T-helper 2 cell treated with Interferon-gamma antibody and Interleukin-4, amounts not matched to agents 100 ng/mL and 5 ng/mL, for 36 hours (primary cell): Measurements from ENCODE around the gene GRIA3. TPM values are rescaled to one million over a fixed set of nuclear protein-coding genes. Genes with fewer than 3 reads are reported as not detected.
"Not testable (repeated sequence)": the region's sequence is repeated elsewhere in the genome, so short reads cannot be mapped to it uniquely, and the experiment has no call there.

Source experiments
- intact Hi-C: fragments of 100-400 bp; cut with micrococcal nuclease; formaldehyde crosslinking; loops from one replicate; pipeline ENCODE4 v1.15.1; 2023
- total RNA-seq: library from RNA; stranded (reverse); gene quantifications from 2 replicates; pipeline ENCODE4 v1.2.3, GENCODE V29; 2022

The GRIA3 gene
- total RNA-seq, 1 donor from 2014 or later: not detected

DNA sequence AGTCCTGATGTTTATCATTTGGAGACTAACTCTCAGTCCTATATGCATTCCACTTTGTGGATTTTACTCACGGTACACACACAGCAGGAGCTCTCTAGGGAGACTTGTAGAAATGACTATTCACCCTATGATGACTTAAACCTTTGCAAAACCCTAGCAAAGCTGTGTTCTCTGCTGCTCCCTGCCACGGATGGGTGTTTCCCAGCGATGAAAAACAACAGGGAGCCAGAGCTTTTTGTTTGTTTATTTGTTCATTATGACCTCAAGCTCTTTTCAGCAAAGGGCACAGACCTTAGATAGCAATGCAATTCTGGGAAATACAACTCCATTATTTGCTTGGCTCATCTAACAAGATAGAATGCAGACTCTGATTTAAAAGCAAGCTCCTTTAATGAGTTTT, 156.6 kb downstream of the GRIA3 start:
- intact Hi-C loops: no loop called here

GRCh38 chrX:123348468-123348867, 164.4 kb downstream of the GRIA3 start:
- intact Hi-C loops: no loop called here

DNA sequence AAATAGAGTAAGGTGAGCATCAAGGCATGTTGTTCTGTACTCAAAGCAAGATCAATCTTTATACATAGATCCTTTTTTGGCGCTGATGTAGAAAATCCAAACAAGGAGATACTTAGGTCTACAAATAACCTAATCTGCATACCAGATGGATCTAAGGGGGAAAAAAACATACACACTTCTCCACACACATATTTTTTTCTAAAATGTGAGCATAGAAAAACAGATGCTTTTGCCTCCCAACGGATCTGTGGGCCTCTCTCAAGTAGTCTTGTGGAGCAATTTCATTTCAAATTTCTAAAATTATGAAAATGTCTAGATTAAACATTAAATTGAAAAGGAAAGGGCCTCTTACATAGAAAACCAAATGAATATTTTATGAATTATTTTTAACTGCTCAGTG, 166.1 kb downstream of the GRIA3 start:
- intact Hi-C loops: no loop called here

GRCh38 chrX:123357941-123358340, 173.9 kb downstream of the GRIA3 start:
- intact Hi-C loops: no loop called here

- intact Hi-C loops: no loop called here
Measured at GRCh38 chrX:123358457-123358856, 174.4 kb downstream of the GRIA3 start.

DNA sequence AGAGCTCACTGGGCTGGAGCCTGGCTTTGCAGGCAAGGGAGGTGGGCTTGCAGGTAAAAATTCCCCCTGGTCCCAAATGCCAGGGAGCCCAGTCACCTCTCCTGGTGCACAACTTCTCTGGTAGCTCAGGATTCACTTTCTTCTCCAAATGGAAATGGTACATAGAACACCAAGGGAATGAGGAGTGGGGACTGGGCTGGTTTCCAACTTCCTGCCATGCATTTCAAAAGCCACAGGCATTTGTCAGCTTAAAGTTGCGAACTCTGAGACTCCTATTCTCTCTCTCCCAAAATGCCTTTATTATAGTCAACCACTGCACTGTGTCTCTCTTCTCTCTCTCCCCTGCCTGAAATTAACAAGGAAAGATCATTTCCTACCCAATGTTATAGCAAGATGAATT, 177.3 kb downstream of the GRIA3 start:
- intact Hi-C loops: no loop called here

- intact Hi-C loops: not testable (repeated sequence)
Measured at GRCh38 chrX:123386196-123386595, 202.1 kb downstream of the GRIA3 start.

GRCh38 chrX:123392921-123393320, 208.8 kb downstream of the GRIA3 start:
- intact Hi-C loops: no loop called here

- intact Hi-C loops: no loop called here
Measured at GRCh38 chrX:123399709-123400108, 215.6 kb downstream of the GRIA3 start.

DNA sequence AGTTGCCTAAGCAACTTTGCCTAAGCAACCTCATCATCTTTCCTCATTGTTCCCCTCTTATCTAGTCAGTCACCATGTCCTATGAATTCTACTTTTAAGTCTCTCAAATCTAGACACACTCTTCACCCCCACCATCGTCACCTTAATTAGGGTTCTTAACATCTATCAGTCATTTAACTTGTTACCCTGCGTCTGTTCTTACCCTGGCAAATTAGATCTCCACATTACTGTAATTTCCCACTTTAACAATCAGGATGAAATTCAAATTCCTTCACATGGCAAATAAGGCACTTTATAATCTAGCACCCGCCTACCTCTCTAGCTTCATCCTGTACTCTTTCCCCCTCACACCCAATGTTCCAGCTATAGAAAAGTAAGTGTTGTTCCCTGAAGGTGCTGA, 221.2 kb downstream of the GRIA3 start:
- intact Hi-C loops: no loop called here

GRCh38 chrX:123408821-123409737, 225.0 kb downstream of the GRIA3 start:
- intact Hi-C loops: no loop called here

DNA sequence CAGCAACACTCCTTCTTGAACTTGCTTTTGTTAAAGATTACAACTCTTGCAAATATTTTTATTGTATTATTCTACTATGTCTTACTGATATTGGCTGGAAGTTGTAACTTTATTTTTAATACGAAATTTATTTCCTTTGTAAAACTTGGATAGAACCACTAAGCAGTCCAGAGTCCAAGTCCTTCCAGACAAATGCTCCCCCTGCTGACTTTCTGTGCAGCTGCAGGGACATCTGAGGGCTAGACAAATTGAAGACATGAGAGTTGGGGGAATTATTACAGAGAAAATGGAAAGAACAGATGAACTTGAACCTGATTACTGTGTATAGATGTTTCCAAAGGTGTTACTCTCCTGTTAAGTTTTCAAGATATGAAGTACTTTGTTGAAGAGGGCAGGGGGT, 238.8 kb downstream of the GRIA3 start:
- intact Hi-C loops: no loop called here

GRCh38 chrX:123424546-123424945, 240.5 kb downstream of the GRIA3 start:
- intact Hi-C loops: no loop called here

GRCh38 chrX:123425471-123425870, 241.4 kb downstream of the GRIA3 start:
- intact Hi-C loops: no loop called here

DNA sequence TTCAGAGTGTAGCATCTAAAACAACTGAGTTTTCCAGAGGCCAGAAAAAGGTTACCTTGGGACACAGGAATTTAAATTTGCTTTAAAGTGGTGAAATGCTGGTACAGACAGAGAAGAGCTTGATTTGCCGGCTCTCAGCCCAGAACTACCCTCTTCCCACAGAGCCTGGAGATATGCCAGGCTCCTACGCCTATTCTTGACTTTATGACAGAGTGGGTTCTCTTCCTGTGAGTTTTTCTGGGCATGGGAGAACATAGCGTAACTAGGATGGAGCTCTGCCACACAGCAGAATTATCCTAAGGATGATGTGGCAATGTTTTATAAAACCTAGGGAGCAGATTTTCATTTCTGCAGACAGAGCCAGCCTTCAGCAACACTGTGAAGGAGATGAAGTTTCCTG, 241.8 kb downstream of the GRIA3 start:
- intact Hi-C loops: no loop called here

DNA sequence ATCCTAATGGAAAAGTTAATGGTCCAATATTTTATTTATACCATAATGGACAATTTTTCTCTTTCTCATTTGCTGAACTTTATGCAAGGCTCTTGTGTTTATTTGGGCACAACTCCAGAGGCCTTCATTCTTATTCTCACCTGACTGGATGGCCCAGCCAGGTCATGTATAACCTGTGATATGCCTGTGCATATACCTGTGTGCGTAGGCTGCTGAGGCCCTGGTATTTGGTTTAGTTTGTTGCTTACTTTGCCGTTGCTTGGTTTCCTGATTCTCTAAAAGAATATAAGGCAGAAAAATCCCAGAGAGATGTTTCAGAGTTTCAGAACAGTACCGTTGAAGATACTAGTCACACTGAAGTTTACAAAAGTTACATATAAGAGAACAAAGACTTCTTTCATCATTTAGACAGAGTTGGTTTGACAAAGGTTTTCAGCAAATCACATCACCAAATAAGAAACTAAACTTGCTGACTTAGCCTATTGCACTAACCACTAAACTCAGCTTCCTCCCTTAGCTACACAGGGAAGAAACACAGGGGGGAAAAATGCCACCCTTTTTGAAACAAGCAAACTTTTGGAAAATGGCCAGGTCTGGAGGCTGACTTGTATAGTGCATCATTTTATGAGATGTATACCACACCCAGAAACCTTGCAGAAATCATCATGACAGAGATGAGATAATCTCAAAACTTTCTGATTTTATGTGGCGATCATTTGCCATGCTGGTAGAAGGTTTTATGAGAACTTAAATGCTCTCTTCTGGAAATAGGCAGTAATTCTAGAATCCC, 248.5 kb downstream of the GRIA3 start:
- intact Hi-C loops: no loop called here

DNA sequence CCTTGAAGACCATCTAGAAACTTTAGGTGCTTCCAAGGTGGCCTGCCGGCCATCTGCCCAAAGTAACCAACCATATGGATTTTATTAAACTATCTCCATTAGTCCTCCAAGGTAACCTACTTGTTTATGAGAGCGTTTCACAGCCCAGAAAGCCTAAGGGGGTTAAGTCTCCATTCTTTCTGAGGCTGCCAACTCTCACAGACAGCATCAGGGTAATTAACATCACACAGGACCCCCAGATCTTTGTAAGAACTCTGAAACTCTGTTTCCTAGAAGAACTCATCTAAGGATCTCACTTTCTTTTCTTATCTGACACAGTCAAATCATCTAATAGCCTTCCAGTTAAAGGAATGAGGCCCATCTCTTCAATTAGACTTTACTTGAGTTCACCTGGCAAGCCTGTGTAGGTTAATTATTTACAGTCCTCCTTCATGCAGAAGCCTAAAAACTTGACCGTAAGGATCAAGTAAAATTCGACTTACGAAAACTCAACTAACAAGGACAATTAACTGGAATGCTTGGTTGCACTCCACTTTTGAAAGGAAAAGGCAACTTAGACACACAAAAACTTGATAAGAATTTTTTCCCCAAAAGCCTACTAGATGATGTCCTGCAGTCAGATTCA, 252.5 kb downstream of the GRIA3 start:
- intact Hi-C loops: no loop called here

- intact Hi-C loops: not testable (repeated sequence)
Measured at GRCh38 chrX:123439926-123440325, 255.8 kb downstream of the GRIA3 start.

GRCh38 chrX:123442764-123443163, 258.7 kb downstream of the GRIA3 start:
- intact Hi-C loops: no loop called here

DNA sequence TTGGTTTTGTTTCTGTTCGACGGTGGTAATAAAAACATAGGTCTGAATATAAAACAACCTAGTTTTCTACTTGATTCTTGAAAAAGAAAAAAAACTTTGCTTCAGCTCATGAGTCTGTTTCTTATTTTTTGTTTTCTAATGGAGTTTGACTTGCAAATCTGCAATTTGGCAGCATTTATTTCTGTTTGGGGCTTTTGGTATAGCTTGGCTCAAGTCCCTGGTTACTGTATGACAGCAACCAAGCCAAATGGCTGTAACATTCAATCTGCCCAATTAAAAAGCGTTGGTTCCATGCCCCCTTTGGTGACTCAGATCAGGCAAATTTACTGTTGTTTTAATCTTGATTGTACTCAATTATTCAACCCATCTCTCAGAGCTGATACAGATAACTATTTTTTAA, 263.4 kb downstream of the GRIA3 start:
- intact Hi-C loops: no loop called here

DNA sequence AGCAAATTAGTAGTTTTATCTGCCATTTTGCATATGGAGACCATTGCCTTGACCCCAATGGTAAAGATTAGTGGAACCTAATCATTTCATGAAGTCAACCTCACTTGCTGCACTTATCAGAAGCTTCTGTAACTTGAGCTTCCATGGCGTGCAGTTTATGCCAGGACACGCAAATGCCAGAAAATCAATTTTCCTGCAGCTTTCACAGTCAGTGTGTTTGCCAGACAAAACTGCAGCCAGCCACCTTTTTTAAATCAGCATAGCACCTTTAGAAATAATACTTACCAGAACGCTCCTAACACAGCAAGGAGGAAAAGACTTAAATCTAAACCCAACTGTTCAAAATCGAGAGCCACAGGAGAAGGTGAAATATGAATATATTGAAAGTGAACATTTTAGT, 265.3 kb downstream of the GRIA3 start:
- intact Hi-C loops: no loop called here

GRCh38 chrX:123450222-123450621, 266.1 kb downstream of the GRIA3 start:
- intact Hi-C loops: no loop called here
